ENCODE measurements around the gene UBL7.
"Not testable (repeated sequence)": the region's sequence is repeated elsewhere in the genome, so short reads cannot be mapped to it uniquely, and the experiment has no call there.

UBL7 gene

GRCh38 chr15:74460871-74461846, at the start of gene UBL7:
Gene UBL7, minus strand, starts transcription at chr15:74461160. Its CDS starts 2,293 bp downstream, at chr15:74458867.
- DNase-seq (ENCODE audit: low read depth, low spot score) = peak; percentile 99

GRCh38 chr15:74506515-74506840, 45.5 kb upstream of the UBL7 start:
- no peak for DNase-seq (ENCODE audit: low read depth, low spot score)

- DNase-seq (ENCODE audit: low read depth, low spot score) = no peak
Observed at GRCh38 chr15:74505837-74506514, 45.0 kb upstream of the UBL7 start.

- DNase-seq (ENCODE audit: low read depth, low spot score) = no peak
Observed at GRCh38 chr15:74504836-74505235, 43.9 kb upstream of the UBL7 start.

- DNase-seq (ENCODE audit: low read depth, low spot score) = no peak
Observed at GRCh38 chr15:74504418-74504817, 43.5 kb upstream of the UBL7 start.

GRCh38 chr15:74502301-74502700, 41.3 kb upstream of the UBL7 start:
- DNase-seq (ENCODE audit: low read depth, low spot score) = no peak

GRCh38 chr15:74500401-74500800, 39.4 kb upstream of the UBL7 start:
- DNase-seq (ENCODE audit: low read depth, low spot score) = peak; percentile 7

- DNase-seq (ENCODE audit: low read depth, low spot score) = no peak
Observed at GRCh38 chr15:74499366-74499765, 38.4 kb upstream of the UBL7 start.

GRCh38 chr15:74497584-74497983, 36.6 kb upstream of the UBL7 start:
- no peak for DNase-seq (ENCODE audit: low read depth, low spot score)

- DNase-seq (ENCODE audit: low read depth, low spot score) = no peak
Observed at GRCh38 chr15:74496648-74497047, 35.7 kb upstream of the UBL7 start.

GRCh38 chr15:74490339-74490689, 29.4 kb upstream of the UBL7 start:
- DNase-seq (ENCODE audit: low read depth, low spot score) = no peak

GRCh38 chr15:74489518-74490338, 28.8 kb upstream of the UBL7 start:
- peak; percentile 82 for DNase-seq (ENCODE audit: low read depth, low spot score)

- DNase-seq (ENCODE audit: low read depth, low spot score) = no peak
Observed at GRCh38 chr15:74488776-74489175, 27.8 kb upstream of the UBL7 start.

- DNase-seq (ENCODE audit: low read depth, low spot score) = peak; percentile 42
Observed at GRCh38 chr15:74482661-74483060, 21.7 kb upstream of the UBL7 start.

- DNase-seq (ENCODE audit: low read depth, low spot score) = not testable (repeated sequence)
Observed at GRCh38 chr15:74480364-74480763, 19.4 kb upstream of the UBL7 start.

- DNase-seq (ENCODE audit: low read depth, low spot score) = not testable (repeated sequence)
Observed at GRCh38 chr15:74471621-74472020, 10.7 kb upstream of the UBL7 start.

- no peak for DNase-seq (ENCODE audit: low read depth, low spot score)
Observed at GRCh38 chr15:74470631-74471395, 9.9 kb upstream of the UBL7 start.

- no peak for DNase-seq (ENCODE audit: low read depth, low spot score)
Observed at GRCh38 chr15:74468341-74469032, 7.5 kb upstream of the UBL7 start.

- no peak for DNase-seq (ENCODE audit: low read depth, low spot score)
Observed at GRCh38 chr15:74466570-74466969, 5.6 kb upstream of the UBL7 start.

- DNase-seq (ENCODE audit: low read depth, low spot score) = no peak
Observed at GRCh38 chr15:74464897-74465296, 3.9 kb upstream of the UBL7 start.

GRCh38 chr15:74464216-74464615, 3.3 kb upstream of the UBL7 start:
- DNase-seq (ENCODE audit: low read depth, low spot score) = no peak
